ENCODE measurements around the gene DOCK2. TPM values are rescaled to one million over a fixed set of nuclear protein-coding genes. Genes with fewer than 3 reads are reported as not detected.

DOCK2 gene
- total RNA-seq, 1 donor from 2014 or later, result 1.2 TPM

DNA sequence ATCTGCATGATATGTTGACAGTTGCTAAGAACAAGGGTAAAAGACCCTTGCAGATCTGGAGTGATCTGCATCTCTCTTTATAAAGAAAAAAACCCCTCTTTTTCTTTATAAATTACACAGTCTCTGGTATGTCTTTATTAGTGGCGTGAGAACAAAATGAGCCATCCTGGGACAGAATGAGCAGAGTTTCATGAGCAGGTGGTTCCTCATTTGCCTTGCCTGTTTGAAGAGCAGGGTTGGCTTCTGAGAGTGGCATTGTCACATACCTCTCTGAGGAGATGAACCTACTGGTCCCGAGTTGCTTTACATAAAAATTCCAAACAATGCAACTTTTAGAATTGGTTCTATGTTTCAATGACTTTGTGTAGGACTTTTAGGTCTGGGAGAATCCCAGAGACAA is 249.0 kb downstream of the DOCK2 start:
- DNase-seq (ENCODE audit: extremely low read depth, low read depth, low spot score), result no peak

DNA sequence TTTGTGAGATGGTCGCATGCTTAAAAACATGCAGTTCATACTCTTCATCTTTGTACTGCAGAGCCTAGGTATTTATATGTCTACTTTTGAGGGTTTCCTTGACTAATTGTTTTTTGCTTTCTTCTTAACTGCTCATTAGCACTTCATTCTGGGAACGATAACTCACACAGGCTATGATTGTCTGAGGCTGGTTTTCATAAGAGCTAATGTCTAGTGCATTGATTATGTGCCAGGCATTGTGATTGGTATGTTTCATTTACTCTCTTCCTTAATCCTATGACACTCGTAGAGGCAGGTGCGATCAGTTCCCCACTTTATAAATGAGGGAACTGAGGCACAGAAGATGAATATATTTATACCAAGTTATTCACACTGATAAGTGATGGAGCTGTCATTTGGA is 249.6 kb downstream of the DOCK2 start:
- DNase-seq (ENCODE audit: extremely low read depth, low read depth, low spot score), result no peak

DNA sequence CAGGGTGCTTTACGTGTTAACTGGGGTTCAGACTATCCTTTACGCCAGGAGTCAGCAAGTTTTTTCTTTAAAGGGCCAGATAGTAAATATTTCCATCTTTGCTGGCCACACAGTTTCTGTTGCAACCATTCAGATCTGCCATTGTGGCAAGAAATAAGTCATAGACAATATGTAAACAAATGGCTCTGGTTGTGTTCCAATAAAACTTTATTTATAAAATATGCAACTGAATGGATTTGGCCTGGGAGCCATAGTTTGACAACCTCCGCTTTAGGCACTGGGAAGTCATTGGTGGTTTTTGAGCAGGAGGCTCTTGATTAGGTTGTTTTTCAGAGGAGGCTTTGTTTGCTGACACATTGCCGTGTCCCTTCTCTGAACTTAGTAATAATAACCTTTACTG is 252.5 kb downstream of the DOCK2 start:
- DNase-seq (ENCODE audit: extremely low read depth, low read depth, low spot score), result no peak

DNA sequence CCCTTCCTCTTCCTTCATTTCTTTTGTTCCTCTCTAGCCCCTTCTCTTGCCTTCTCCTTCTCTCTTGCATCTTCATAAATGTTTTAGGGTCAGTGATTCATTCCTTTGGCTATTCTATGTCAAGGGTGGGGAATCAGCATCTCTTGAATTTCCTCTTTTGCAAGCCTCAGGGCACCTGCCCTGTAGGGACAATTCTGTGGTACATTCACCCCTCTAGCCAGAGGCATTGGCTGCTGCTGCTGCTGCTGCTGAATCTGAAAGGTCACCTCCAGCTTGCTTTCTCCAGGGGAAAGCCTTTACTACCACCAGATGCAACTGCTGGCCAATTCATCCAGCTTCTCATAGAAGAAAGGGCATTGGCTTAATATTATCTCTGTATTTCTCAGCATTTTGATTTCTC is 255.9 kb downstream of the DOCK2 start:
- no peak for DNase-seq (ENCODE audit: extremely low read depth, low read depth, low spot score)

DNA sequence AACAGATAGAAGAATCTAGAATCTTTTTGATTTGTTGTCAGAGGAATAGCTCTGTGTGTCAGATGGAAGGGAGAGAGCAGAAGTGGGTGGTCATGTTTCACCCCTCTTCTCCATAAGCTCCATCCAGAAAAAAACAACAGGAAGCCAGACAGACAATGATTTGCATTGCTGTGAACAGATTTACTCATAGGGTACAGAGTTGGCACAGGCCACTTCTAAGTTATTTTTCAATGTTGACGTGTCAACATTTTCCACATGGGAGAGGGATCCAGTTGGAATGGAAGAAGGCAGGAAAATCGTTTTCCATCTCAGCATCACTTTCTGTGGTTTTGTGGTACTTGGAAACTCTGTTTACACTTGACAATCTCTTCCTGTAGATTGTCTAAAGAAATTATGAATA is 256.5 kb downstream of the DOCK2 start:
- no peak for DNase-seq (ENCODE audit: extremely low read depth, low read depth, low spot score)

DNA sequence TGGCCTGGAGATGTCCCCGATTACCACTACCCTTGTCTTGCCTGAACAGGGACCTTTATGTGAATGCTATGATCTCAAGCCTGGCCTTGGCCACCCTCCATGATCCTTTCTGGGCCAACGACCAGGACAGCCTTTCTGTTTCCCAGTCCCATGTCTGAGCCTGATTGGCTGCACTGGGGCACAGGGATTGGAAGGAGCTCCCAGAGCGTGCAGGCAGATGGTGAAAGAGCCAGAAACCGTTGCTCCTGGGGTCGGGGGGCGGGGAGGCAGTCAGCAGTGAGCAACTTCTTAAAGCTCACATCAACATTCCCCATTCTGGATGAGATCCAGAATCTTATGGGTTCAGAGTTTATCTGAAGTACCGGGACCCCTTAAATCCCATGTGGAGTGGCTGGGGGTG is 258.9 kb downstream of the DOCK2 start:
- DNase-seq (ENCODE audit: extremely low read depth, low read depth, low spot score), result no peak

DNA sequence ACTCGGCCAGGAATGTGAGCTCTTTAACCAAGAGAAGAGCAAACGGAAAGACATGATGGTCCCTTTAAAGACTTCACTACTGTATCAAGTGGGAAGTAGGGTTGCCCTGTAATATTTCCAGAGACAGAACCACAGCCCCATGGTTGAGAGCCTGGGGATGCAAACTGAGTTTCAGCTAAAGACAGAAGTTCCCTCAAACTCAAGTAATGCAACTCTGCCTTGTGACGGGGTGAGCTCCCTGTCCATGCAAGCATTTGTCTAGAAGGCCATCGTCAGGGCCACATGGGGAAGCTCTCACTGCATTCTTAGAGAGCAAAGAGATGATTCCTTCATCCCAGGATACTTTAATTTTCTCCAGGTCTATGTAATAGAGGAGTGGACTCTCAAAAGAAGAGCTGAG is 260.4 kb downstream of the DOCK2 start:
- DNase-seq (ENCODE audit: extremely low read depth, low read depth, low spot score), result no peak

DNA sequence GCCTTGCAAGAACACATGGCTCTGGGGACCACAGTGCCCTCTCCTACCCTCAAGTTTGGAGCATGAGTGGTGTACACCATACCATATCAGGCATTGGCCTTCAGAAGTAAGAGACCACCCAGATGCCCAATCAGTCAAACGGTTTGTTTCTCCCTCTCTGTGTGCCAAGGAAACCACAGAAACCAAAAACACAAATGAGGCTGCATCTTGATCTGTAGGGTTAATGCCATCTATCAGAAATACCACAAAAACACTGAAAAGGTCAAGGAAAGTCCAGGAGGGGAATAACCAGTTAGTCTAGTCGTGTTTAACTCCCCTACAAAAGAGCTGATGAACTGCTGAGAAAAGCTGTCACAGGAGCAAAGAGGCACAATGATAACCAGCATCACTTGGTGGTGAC is 264.8 kb downstream of the DOCK2 start:
- DNase-seq (ENCODE audit: extremely low read depth, low read depth, low spot score), result no peak

DNA sequence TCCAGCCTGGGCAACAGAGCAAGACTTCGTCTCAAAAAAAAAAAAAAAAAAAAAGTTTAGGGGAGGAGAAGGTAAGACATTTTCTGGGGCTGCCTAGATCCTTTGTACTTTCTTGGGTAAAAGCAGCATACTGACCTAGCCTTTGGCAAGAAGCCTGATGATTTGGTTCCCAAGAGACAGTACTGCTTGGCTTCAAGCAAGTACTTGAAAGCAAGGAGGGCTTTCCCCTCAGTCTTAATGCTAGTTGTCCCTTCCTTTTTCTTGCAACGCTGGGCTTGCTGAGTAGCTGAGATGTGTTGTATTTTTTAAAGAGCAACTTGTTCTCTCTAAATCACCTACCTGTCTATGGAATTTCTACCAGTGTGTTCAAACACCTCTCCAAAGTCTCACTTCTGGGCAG is 267.0 kb downstream of the DOCK2 start:
- DNase-seq (ENCODE audit: extremely low read depth, low read depth, low spot score), result no peak

DNA sequence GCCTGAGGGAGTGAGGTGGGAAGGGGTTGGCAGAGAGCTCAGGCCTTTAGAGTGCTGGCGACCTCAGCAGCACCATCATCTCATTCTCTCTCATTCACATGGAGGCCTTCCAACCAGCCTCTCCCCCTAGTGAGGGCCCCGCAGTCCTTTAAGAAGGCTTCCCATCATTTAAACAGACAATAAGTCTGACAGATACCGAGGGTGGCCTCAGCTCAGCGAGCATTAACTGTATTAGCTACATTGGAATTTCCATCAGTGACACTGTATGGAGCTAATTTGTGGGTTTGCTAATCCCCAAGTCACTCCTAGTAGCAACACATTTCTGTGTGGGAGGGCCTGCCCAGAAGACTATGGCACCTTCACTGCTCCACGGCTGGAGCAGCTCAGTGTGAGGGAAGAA is 267.4 kb downstream of the DOCK2 start:
- DNase-seq (ENCODE audit: extremely low read depth, low read depth, low spot score), result no peak

DNA sequence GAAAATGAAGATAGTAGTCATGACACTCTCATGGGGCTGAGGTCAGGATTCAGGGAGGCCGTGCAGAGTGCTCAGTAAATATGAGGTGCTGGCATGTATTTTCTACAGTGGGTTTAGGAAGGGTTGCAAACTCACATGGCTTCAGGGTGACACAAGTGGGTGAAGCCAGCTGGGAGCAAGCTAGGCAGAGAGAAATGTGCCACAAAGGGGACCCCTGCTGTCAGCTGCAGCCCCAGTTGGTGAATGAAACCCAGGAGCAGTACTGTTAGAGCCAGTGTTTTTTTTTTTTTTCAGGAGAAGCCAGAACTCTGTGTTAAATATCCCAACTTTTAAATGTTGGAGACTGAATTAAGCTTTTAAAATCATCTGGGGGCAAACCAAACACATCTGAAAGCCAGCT is 267.9 kb downstream of the DOCK2 start:
- DNase-seq (ENCODE audit: extremely low read depth, low read depth, low spot score), result no peak

DNA sequence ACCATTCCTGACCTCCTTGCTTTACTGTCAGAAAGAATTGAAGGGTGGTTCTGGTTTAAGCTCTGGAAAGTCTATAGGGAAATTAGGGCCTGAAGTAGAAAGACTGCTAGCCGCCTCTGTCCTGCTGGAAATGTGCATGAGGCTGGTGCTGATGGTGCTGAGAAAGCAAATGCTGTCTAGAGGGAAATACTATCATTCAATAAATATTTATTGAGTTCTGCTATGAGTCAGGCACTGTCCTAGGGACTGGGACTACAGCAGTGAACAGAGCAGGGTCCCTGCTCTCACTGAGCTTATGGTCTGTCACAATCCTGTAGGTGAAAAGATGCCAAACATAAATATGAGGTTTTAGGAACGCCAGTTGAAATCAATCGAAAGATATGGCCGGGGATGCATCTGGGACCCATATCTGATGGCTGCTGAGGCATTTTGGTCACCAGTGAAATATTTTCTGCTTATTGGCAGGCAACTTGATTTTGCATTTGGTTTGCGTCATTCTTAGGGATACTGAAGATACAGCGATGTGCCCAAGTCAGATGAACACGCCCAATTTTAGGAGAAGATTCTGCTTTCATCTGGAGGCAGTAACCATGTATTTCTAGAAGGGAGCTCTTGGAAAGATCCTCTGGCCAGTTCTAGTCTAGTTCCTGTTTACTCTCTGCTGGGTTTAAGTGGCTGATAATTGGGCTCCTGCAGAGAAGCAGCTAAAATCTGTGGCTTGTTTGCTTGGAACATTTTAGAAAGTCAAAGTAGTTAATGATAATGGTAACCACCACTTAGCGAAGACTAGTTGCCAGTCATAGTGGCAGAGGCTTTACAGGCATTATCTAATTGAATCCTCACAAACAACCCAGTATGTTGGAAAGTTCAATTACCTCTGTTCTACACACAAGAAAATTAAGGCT is 269.9 kb downstream of the DOCK2 start:
- DNase-seq (ENCODE audit: extremely low read depth, low read depth, low spot score), result no peak

DNA sequence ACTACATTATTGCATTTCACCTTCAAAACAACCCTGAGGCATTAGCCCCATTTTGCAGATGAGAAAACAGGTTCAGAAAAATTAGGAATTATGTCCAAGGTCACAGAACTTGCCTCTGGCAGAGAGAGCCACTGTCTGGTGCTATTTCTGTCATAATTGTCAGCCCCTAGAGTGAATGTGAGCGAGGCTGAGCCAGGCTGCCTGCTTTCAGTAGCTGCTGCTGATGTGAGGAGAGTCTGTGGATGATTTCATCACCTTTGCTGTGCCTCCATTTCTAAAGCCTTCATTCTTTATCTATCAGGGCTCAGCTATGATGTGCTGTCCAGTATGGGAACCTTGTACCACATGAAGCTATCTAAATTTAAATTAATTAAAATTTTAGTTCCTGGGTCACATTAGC is 271.8 kb downstream of the DOCK2 start:
- no peak for DNase-seq (ENCODE audit: extremely low read depth, low read depth, low spot score)

DNA sequence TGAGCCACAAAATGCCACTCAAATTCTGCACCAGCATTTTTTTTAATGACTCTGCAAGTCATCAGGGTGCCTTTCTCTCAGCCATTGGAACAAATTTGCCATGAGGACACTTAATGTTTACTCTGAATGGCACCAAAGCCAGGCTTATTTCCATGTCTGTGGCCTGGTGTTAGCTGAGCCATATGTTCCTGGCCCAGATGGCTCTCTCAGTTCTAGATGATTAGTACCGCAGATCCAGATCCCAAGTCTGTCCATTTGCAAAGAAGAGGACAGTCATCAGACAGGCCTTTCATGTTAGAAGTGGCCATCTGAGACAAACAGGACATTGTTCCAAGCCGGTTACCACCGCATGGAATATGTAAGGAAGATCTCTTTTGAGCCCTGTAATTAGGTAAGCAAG is 272.9 kb downstream of the DOCK2 start:
- no peak for DNase-seq (ENCODE audit: extremely low read depth, low read depth, low spot score)

DNA sequence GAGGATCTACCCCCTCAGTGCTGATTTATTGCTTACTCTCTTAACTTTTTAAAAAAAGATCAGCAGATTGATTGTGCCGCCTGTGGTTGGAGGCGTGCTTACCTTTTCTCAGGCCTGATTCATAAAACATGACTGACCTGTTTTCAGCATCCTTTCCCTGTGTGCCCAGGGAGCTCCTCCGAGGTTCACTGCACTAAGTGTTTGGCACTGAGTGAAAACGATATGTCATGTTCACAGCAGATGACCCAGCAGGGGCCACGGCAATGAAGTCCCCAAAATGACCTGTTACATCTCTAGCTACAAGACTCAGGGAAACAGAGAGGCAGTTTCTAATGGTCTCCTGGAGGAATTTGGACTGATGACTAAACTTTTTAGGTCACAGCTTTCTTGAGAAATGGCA is 273.3 kb downstream of the DOCK2 start:
- no peak for DNase-seq (ENCODE audit: extremely low read depth, low read depth, low spot score)

DNA sequence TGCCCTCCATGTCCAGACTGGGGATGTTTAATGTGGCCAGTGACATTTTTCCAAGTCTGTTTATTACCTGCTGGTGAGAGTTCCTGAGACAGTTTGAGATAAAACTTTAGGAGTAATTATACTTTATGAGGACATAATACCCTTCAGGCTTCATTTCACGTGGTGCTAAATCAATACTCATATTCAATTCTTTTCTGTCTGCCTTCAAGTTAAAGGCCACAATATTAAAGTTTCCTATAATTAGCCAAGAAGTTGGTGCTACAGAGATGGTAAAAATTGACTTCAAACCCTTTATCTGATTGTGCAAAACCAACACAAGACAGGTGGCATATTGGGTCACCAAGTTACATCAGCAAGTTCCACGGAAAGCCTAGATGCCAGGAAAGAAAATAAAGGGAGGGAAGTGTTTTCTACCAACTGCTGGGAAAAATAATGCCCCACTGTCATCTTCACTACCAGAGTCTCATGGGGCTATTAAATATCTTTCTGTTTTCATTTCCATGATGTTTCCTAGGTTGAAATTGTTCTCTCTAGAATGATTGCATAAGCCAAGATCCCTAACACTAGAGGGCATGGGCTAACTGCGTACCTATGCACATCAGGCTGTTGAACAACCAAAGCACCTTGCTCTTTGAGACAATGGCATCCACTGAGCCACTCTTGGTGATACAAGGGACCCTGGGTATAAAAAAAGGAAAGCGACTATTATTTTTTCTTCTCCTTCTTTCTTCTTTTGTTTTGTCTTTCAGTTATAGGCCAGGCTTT is 274.6 kb downstream of the DOCK2 start:
- no peak for DNase-seq (ENCODE audit: extremely low read depth, low read depth, low spot score)

DNA sequence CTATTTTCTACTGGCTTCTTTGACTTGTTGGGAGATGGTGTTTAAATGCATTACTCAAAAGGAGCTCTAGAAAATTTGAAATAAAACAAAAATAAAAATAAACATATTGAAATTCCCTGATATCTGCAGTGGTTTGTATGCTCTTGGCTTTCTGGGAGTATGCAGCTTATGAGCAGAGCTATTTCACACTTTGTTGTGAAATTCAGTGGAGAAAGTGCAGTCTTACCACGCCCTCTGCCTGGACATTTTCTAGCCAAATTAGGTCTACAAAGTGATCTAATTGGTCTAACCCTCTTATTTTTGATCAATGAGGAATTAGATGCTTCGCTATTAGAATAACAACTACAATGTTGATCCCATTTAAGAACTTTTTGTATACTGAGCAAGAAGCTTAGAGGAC is 276.4 kb downstream of the DOCK2 start:
- DNase-seq (ENCODE audit: extremely low read depth, low read depth, low spot score), result no peak

DNA sequence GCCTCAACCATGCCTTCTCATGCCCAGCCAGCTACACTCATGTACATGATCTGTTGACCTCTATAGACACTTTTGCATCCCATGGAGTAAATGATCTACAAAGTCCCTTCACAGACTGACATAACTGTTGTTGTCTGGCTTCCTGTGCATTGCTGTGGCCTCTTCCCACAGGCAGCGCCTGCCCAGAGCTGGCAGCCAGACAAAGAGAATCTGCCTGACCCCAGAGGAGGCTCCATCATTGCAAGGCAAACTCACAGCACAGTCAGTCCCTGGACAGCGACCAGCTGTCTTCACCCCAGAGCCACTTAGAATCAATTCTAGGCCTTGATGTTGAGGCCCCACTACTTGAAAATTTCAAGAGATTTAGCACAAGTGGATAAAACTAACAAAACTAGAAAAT is 277.7 kb downstream of the DOCK2 start:
- DNase-seq (ENCODE audit: extremely low read depth, low read depth, low spot score), result no peak

DNA sequence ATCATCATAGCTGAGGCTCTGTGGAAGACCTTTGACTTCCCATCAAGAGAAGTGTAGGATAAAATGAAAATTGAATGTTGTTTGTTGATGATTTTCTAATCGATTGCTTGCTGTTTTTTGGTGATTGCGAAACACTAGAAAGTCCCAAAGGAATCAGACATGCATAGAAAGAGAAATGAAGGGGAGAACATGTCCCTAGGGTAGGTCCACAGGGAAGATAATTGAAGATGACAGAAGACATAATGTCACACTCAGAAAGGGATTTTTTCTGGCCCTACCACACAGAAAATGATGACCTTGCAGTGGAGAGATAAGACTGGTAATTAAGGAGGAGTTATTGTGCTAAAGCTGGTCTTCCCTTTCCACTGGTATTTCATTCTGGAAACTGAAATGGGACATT is 280.4 kb downstream of the DOCK2 start:
- no peak for DNase-seq (ENCODE audit: extremely low read depth, low read depth, low spot score)

DNA sequence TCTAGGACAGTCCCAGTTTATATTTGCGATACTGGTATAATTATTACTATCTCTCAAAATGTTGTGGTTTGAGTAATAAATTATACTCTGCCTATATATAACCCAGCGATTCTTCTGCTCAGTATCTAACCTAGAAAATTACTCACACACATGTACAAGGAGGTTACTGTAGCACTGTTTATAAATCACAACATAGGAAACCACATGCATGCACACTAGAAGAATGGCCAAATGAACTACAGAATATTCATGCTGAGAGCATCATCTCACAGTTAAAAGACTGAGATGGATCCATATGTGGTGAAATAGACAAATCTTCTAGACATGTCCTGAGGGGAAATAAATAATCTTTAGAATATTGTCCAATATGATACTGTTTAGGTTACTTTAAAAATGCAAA is 281.2 kb downstream of the DOCK2 start:
- no peak for DNase-seq (ENCODE audit: extremely low read depth, low read depth, low spot score)

DNA sequence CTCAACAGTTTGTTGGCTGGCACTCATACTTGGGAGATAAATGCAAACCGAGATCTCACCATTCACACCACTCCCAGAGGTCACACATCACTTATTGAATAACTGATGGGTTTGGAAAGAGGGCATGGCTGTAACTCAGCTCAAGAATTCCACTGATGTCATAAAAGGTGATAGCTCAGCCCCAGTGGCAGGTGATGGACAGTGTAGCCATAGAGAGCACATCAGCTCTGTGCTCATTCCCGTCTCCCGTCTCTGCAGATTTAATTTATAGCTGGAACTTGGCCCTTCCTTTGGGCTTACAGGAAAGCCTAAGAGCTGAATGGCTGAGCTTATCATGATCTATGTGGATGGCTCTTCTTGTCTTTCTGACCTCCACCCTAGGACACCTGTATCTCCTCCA is 283.4 kb downstream of the DOCK2 start:
- DNase-seq (ENCODE audit: extremely low read depth, low read depth, low spot score), result no peak

DNA sequence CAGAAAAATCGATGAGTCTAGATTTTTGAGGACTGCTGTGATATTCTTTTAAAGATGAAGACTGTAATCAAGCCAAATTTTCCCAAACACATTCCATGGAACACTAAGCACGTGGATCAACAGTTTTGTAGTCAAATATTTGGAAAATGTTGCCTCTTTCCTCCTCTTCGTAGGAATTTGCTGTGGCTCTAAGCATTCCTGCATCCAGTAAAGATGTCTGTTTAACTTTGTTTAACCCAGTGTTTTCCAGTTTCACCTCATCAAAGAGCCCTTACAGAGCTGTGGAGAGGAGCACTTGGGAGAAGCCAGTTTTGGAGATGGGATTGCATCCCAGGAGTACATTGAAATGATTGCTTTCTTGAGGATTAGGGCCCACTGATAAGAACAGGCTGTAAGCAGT is 284.3 kb downstream of the DOCK2 start:
- no peak for DNase-seq (ENCODE audit: extremely low read depth, low read depth, low spot score)

Data from glomerular endothelial cell (primary cell).